H1 (cell line): Measurements from ENCODE around the gene PGM2L1.

Experiments
- CREB1 ChIP-seq: IDR thresholded peaks from 2 replicates; pipeline ENCODE4 v1.6.1; 2012; ENCODE audit warnings: inconsistent platforms
- CTCF ChIP-seq, 3 experiments: IDR thresholded peaks; 1 replicate in 2 of 3; 2 replicates in 1 of 3; pipeline versions ENCODE4 v1.5.1 to v1.6.1; 2011; ENCODE audit warnings: low read length in 3 of 3, mild to moderate bottlenecking in 3 of 3, inconsistent platforms in 2 of 3, low read depth in 1 of 3, moderate library complexity in 1 of 3; ENCODE audit not compliant: insufficient read depth in 1 of 3; ENCODE audit errors: control extremely low read depth in 1 of 3
- EGR1 ChIP-seq: IDR thresholded peaks from 2 replicates; pipeline ENCODE4 v1.6.1; 2011; ENCODE audit warnings: low read depth, low read length, borderline replicate concordance
- EP300 ChIP-seq, 2 experiments: IDR thresholded peaks; 1 replicate in 1 of 2; 2 replicates in 1 of 2; pipeline ENCODE4 v1.6.1; 2011 to 2012; ENCODE audit warnings: low read depth in 2 of 2, low read length in 2 of 2, mild to moderate bottlenecking in 2 of 2, borderline replicate concordance in 1 of 2, inconsistent platforms in 1 of 2, moderate library complexity in 1 of 2
- MAFK ChIP-seq: IDR thresholded peaks from 2 replicates; pipeline ENCODE4 v1.6.1; 2012; ENCODE audit warnings: low read depth, mild to moderate bottlenecking, improper control_type of control experiment, low read length
- NRF1 ChIP-seq: IDR thresholded peaks from 2 replicates; pipeline ENCODE4 v1.6.1; 2011; ENCODE audit warnings: mild to moderate bottlenecking, low read depth, low read length, improper control_type of control experiment
- POLR2A ChIP-seq, 2 experiments: IDR thresholded peaks; 1 replicate in 1 of 2; 2 replicates in 1 of 2; pipeline ENCODE4 v1.6.1; 2011; ENCODE audit warnings: low read depth in 2 of 2, low read length in 2 of 2, mild to moderate bottlenecking in 2 of 2; ENCODE audit errors: control extremely low read depth in 1 of 2
- POLR2AphosphoS5 ChIP-seq: IDR thresholded peaks from 2 replicates; pipeline ENCODE4 v1.6.1; 2011; ENCODE audit warnings: low read depth, low read length
- RFX5 ChIP-seq: IDR thresholded peaks from 2 replicates; pipeline ENCODE4 v1.6.1; 2011; ENCODE audit warnings: low read depth, low read length, improper control_type of control experiment, borderline replicate concordance
- SP2 ChIP-seq: IDR thresholded peaks from 2 replicates; pipeline ENCODE4 v1.6.1; 2012; ENCODE audit warnings: mild to moderate bottlenecking, low read length, inconsistent platforms
- SUZ12 ChIP-seq: fragments of 200-600 bp; sonication (generic); IDR thresholded peaks from 2 replicates; pipeline ENCODE4 v1.6.1; 2012; ENCODE audit warnings: mild to moderate bottlenecking, inconsistent platforms, low read length, moderate library complexity, mixed read lengths
- TAF1 ChIP-seq: IDR thresholded peaks from 2 replicates; pipeline ENCODE4 v1.6.1; 2011; ENCODE audit warnings: mild to moderate bottlenecking, low read depth, low read length
- TF ChIP-seq, protein P1 (sequence below): IDR thresholded peaks from 2 replicates; pipeline ENCODE4 v1.6.1; 2011; ENCODE audit warnings: low read length, improper control_type of control experiment

DNA sequence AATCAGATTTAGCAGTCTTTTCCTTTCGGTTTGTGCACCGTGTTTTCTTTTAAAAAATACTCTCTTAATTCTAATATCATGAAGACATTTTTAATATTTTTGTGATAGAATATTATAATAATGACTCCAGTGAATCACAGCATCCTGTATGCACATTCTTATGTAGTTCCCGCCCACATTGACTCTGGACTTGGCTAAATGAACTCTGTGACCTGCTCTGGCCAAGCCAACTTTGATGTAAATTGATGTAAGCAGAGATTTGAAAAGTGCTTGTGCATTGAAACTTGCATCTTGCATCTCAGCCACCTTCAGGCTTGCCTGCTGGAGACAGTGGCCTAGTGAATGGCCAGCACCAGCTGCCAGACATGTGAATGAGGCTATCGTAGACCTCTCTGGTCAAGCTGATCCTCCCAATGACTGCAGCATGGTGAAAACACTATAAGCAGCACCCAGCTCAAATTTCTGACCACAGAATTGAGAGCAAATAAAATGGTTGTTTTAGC lies 29.2 kb upstream of the PGM2L1 start:
- no peak for TF ChIP-seq EGR1
- no peak for TF ChIP-seq EP300 (IDR thresholded peaks at IDR 0.05; ENCODE audit: borderline replicate concordance in 1 of 2, low read depth in 2 of 2, low read length in 2 of 2)
- TF ChIP-seq CTCF (IDR thresholded peaks at IDR 0.05; ENCODE audit: control extremely low read depth in 1 of 3, insufficient read depth in 1 of 3, low read depth in 1 of 3, low read length in 3 of 3) = no peak
- no peak for TF ChIP-seq RFX5
- TF ChIP-seq, protein P1, sequence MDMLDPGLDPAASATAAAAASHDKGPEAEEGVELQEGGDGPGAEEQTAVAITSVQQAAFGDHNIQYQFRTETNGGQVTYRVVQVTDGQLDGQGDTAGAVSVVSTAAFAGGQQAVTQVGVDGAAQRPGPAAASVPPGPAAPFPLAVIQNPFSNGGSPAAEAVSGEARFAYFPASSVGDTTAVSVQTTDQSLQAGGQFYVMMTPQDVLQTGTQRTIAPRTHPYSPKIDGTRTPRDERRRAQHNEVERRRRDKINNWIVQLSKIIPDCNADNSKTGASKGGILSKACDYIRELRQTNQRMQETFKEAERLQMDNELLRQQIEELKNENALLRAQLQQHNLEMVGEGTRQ = no peak
- no peak for TF ChIP-seq MAFK
- TF ChIP-seq SUZ12 = no peak
- TF ChIP-seq POLR2AphosphoS5 = no peak
- TF ChIP-seq POLR2A (IDR thresholded peaks at IDR 0.05; ENCODE audit: control extremely low read depth in 1 of 2, low read depth in 2 of 2, low read length in 2 of 2) = no peak
- no peak for TF ChIP-seq SP2
- no peak for TF ChIP-seq NRF1
- TF ChIP-seq CREB1 = no peak
- TF ChIP-seq TAF1 = no peak
